GM12878 (cell line): ENCODE results near the gene ZNF451. TPM values are rescaled to one million over a fixed set of nuclear protein-coding genes. Genes with fewer than 3 reads are reported as not detected.

ENCODE experiments used
- ATAC-seq: fragments of 200-7000 bp; cut with Tn5 transposase; 3 replicates; pipeline ENCODE4 v1.9.1; 2020; ENCODE audit warnings: mild to moderate bottlenecking, moderate library complexity
- BruUV-seq: library from RNA; stranded (reverse); fragments of 400-500 nt; replicated peaks from 2 replicates; lab custom pipeline; 2021; lab: Mats Ljungman, UMichigan
- CTCF ChIA-PET: fragments of 300-600 bp; sonication (Branson Sonifier 250); formaldehyde crosslinking; extraction: SDS; loops from one replicate; lab custom pipeline; 2021; ENCODE audit warnings: inconsistent platforms; lab: Yijun Ruan, JAX
- POLR2A ChIA-PET: fragments of 350-600 bp; formaldehyde crosslinking; extraction: SDS; loops from one replicate; lab custom pipeline; 2021; ENCODE audit warnings: inconsistent platforms; lab: Charles Lee
- RAD21 ChIA-PET: fragments of 300-600 bp; sonication (Branson Sonifier 250); formaldehyde crosslinking; loops from one replicate; lab custom pipeline; 2023; ENCODE audit warnings: antibody characterized with exemption; ENCODE audit not compliant: unreplicated experiment; lab: Charles Lee
- SMC1A ChIA-PET: fragments of 300-600 bp; sonication (Branson Sonifier 250); formaldehyde crosslinking; loops from one replicate; lab custom pipeline; 2023; ENCODE audit not compliant: unreplicated experiment, uncharacterized antibody; lab: Charles Lee
- DNase-seq: peaks from one replicate; pipeline ENCODE4 v3.0.0-alpha.2; 2011; ENCODE audit warnings: low read depth, low spot score
- FAIRE-seq: peaks from 3 replicates; lab custom pipeline; 2011; peaks lifted over from hg19 to GRCh38; lab: Jason Lieb, UNC
- H2AFZ ChIP-seq: 2 replicates; pipeline ENCODE4 v1.6.0; 2011; ENCODE audit warnings: low read depth, low read length, control low read depth; ENCODE audit not compliant: control insufficient read depth
- H3K27ac ChIP-seq: 2 replicates; pipeline ENCODE4 v1.5.1; 2011; ENCODE audit warnings: control low read depth; ENCODE audit not compliant: control insufficient read depth, insufficient read depth
- H3K27me3 ChIP-seq, 2 experiments: replicated peaks in 1 of 2; 2 replicates each; pipeline versions ENCODE4 v1.6.0 to v1.6.1; 2011; ENCODE audit warnings: low read length in 1 of 2; ENCODE audit not compliant: control insufficient read depth in 2 of 2, insufficient read depth in 2 of 2
- H3K36me3 ChIP-seq, 2 experiments: 2 replicates each; pipeline ENCODE4 v1.5.1; 2011; ENCODE audit warnings: low read length in 1 of 2; ENCODE audit not compliant: control insufficient read depth in 2 of 2, insufficient read depth in 2 of 2
- H3K4me1 ChIP-seq: 2 replicates; pipeline ENCODE4 v1.6.1; 2011; ENCODE audit warnings: mild to moderate bottlenecking, low read length, moderate library complexity, mixed read lengths; ENCODE audit not compliant: control insufficient read depth, insufficient read depth
- H3K4me2 ChIP-seq: 2 replicates; pipeline ENCODE4 v1.6.0; 2011; ENCODE audit warnings: control low read depth; ENCODE audit not compliant: control insufficient read depth, insufficient read depth
- H3K4me3 ChIP-seq: fragments of 200-600 bp; sonication (generic); 2 replicates; pipeline ENCODE4 v1.5.1; 2016
- H3K79me2 ChIP-seq: 2 replicates; pipeline ENCODE4 v1.6.0; 2011; ENCODE audit warnings: low read length; ENCODE audit not compliant: control insufficient read depth, insufficient read depth
- H3K9ac ChIP-seq: 2 replicates; pipeline ENCODE4 v1.8.0; 2011; ENCODE audit warnings: low read length, control low read depth, mixed read lengths; ENCODE audit not compliant: control insufficient read depth, insufficient read depth
- H3K9me3 ChIP-seq: replicated peaks from 3 replicates; pipeline ENCODE4 v1.5.1; 2011; ENCODE audit warnings: mild to moderate bottlenecking, low read length; ENCODE audit not compliant: control insufficient read depth, insufficient read depth
- H4K20me1 ChIP-seq: 2 replicates; pipeline ENCODE4 v1.6.0; 2011; ENCODE audit not compliant: control insufficient read depth, insufficient read depth
- BHLHE40 ChIP-seq, 2 experiments: fragments of 450-650 bp in 1 of 2; IDR thresholded peaks; 2 replicates each; pipeline ENCODE4 v1.6.1; 2011 to 2017; ENCODE audit warnings: low read depth in 2 of 2, borderline replicate concordance in 1 of 2, improper control_type of control experiment in 1 of 2, low read length in 1 of 2, mild to moderate bottlenecking in 1 of 2
- CHD4 ChIP-seq: fragments of 200-600 bp; sonication (generic); IDR thresholded peaks from 2 replicates; pipeline ENCODE4 v1.6.1; 2016; ENCODE audit warnings: mild to moderate bottlenecking
- CREB1 ChIP-seq: IDR thresholded peaks from 2 replicates; pipeline ENCODE4 v1.6.1; 2012; ENCODE audit warnings: low read depth, mild to moderate bottlenecking, inconsistent platforms
- ETV6 ChIP-seq, 2 experiments: fragments of 450-650 bp in 1 of 2; IDR thresholded peaks in 1 of 2; conservative IDR thresholded peaks in 1 of 2; 2 replicates each; pipeline ENCODE4 v1.6.1; 2014; ENCODE audit warnings: antibody characterized with exemption in 1 of 2, borderline replicate concordance in 1 of 2, low read depth in 1 of 2, mild to moderate bottlenecking in 1 of 2, moderate library complexity in 1 of 2
- FOXK2 ChIP-seq: fragments of 450-650 bp; IDR thresholded peaks from 2 replicates; pipeline ENCODE4 v1.6.1; 2017; ENCODE audit warnings: mild to moderate bottlenecking, moderate library complexity
- NFIC ChIP-seq: IDR thresholded peaks from 2 replicates; pipeline ENCODE4 v1.6.1; 2012; ENCODE audit warnings: low read depth, mild to moderate bottlenecking, inconsistent platforms, low read length, moderate library complexity
- POLR2AphosphoS2 ChIP-seq: IDR thresholded peaks from 2 replicates; pipeline ENCODE4 v1.6.1; 2011; ENCODE audit warnings: low read depth, mild to moderate bottlenecking, low read length, improper control_type of control experiment, moderate library complexity
- RUNX3 ChIP-seq: IDR thresholded peaks from 2 replicates; pipeline ENCODE4 v1.6.1; 2012; ENCODE audit warnings: low read length, inconsistent platforms
- SUPT20H ChIP-seq: IDR thresholded peaks from 2 replicates; pipeline ENCODE4 v1.6.1; 2011; ENCODE audit warnings: low read depth, mild to moderate bottlenecking, low read length, moderate library complexity, borderline replicate concordance; ENCODE audit not compliant: control insufficient read depth
- WRNIP1 ChIP-seq: IDR thresholded peaks from 2 replicates; pipeline ENCODE4 v1.6.1; 2011; ENCODE audit warnings: low read depth, low read length, improper control_type of control experiment, borderline replicate concordance
- WGBS: methylation state at CpG from one replicate; pipeline ENCODE4 v1.1.6; 2016; ENCODE audit warnings: low lambda C conversion rate; ENCODE audit not compliant: insufficient replicate concordance, insufficient coverage; ENCODE audit errors: missing lambda C conversion rate; 5-methylcytosine and 5-hydroxymethylcytosine counted together
- in situ Hi-C: fragments of 300-500 bp; cut with MboI; formaldehyde crosslinking; loops from 9 replicates; pipeline ENCODE4 v1.14.3; 2018; ENCODE audit warnings: mixed read lengths
- intact Hi-C: fragments of 100-400 bp; cut with micrococcal nuclease; formaldehyde crosslinking; loops from one replicate; pipeline ENCODE4 v1.14.2; 2022; ENCODE audit not compliant: unreplicated experiment
- polyA plus RNA-seq, 11 experiments: library from polyadenylated mRNA; depleted of rRNA in 4 of 11; unstranded in 6 of 11; stranded (reverse) in 5 of 11; fragments of >200 nt; fragmentation: Nextera tagmentation in 4 of 11; fragmentation: Illumina TruSeq in 1 of 11; extraction: Ambion mirVana in 4 of 11; extraction: Trizol in 1 of 11; gene quantifications; 1 replicate in 1 of 11; 2 replicates in 10 of 11; pipeline versions ENCODE4 v1.2.1 to v1.2.3, GENCODE V29; 2011 to 2016; ENCODE audit warnings: inconsistent platforms in 2 of 11, missing spikeins in 2 of 11, low read depth in 1 of 11
- total RNA-seq, 4 experiments: library from RNA; depleted of rRNA in 3 of 4; stranded (reverse); fragments of >200 nt in 3 of 4; fragmentation: Illumina TruSeq in 1 of 4; extraction: Trizol in 1 of 4; gene quantifications; 2 replicates each; pipeline versions ENCODE4 v1.2.1 to v1.2.3, GENCODE V29; 2013 to 2021

The ZNF451 gene
- total and polyA plus RNA-seq, 10 of the 15 experiments (the other 5 are each of a cell fraction or from before 2014, with no cell fraction given) = 6.5 to 44.4 (median 23.8) TPM

GRCh38 chr6:57207872-57208271 is 117.9 kb downstream of the ZNF451 start:
- SMC1A ChIA-PET = interaction anchor here (0.9 to 1.2 kb wide), 2 partner anchors 9 to 32 kb away, joined by 3 read pairs; no protein-coding TSS in a partner anchor
- BruUV-seq = no TSS peak
- no peak overlapping the region for H2AFZ ChIP-seq
- no peak overlapping the region for H3K9ac ChIP-seq
- no peak for TF ChIP-seq BHLHE40 (IDR thresholded peaks at IDR 0.05; ENCODE audit: borderline replicate concordance in 1 of 2, low read depth in 2 of 2, low read length in 1 of 2)
- no peak for TF ChIP-seq CHD4
- no peak for TF ChIP-seq POLR2AphosphoS2
- no peak for TF ChIP-seq FOXK2
- TF ChIP-seq SUPT20H = no peak
- TF ChIP-seq, all 136 proteins: peak for 0
- DNase-seq (no peak), FAIRE-seq (peak; percentile 27), ATAC-seq (peak; percentile 35; the same call in 2 of the 3 replicates)
- Histone ChIP-seq H4K20me1 (no peaks in the 10 kb centered on the region), H3K4me1 (no peaks in the 10 kb centered on the region), H3K4me3 (no peak overlapping the region), H3K27me3 (no peaks in the 10 kb centered on the region), H3K79me2 (no peaks in the 10 kb centered on the region; the same call in 1 of the 2 replicates), H3K36me3 (no peaks in the 10 kb centered on the region; a peak in 1 of 4 replicates), H3K4me2 (no peak overlapping the region), H3K27ac (no peak overlapping the region), H3K9me3 (no peaks in the 10 kb centered on the region)
- in situ Hi-C loops (no loop called here), intact Hi-C loops (no loop called here)
- RAD21 ChIA-PET = interaction anchor here (0.7 kb wide), 1 partner anchor 9 kb away, joined by 3 read pairs; no protein-coding TSS in a partner anchor
- WGBS = 97% methylated on average over 4 of the region's 4 CpGs
- POLR2A ChIA-PET = interaction anchor here (0.9 kb wide), 1 partner anchor 9 kb away, joined by 3 read pairs; no protein-coding TSS in a partner anchor
- CTCF ChIA-PET = interaction anchor here (1.9 kb wide), 1 partner anchor 11 kb away, joined by 4 read pairs; no protein-coding TSS in a partner anchor

- no peak overlapping the region for H3K4me2 ChIP-seq
- SMC1A ChIA-PET = no interaction called here
- H3K27ac ChIP-seq = no peak overlapping the region
- TF ChIP-seq WRNIP1 = no peak
- peak; percentile 26; the same call in 1 of the 2 replicates for TF ChIP-seq NFIC
- no peak for TF ChIP-seq ETV6 (conservative IDR thresholded peaks at IDR 0.05 in 1 of 2, IDR thresholded peaks at IDR 0.05 in 1 of 2; ENCODE audit: borderline replicate concordance in 1 of 2, low read depth in 1 of 2)
- peak; percentile 48; the same call in 1 of the 2 replicates for TF ChIP-seq CREB1
- peak; percentile 79 for TF ChIP-seq RUNX3
- TF ChIP-seq, all 136 proteins: peak for 3
- RAD21 ChIA-PET = no interaction called here
- H3K4me3 ChIP-seq = no peak overlapping the region
- H3K9ac ChIP-seq = no peak overlapping the region
- no peaks in the 10 kb centered on the region; the same call in 1 of the 2 replicates for H3K79me2 ChIP-seq
- ATAC-seq (peak; percentile 74), DNase-seq (no peak), FAIRE-seq (peak; percentile 75)
- POLR2A ChIA-PET = no interaction called here
- no peaks in the 10 kb centered on the region for H3K4me1 ChIP-seq
- H3K36me3 ChIP-seq = no peaks in the 10 kb centered on the region; a peak in 1 of 4 replicates
- no peaks in the 10 kb centered on the region for H3K9me3 ChIP-seq
- BruUV-seq = no TSS peak
- no peaks in the 10 kb centered on the region for H4K20me1 ChIP-seq
- in situ Hi-C loops = no loop called here
- no peak overlapping the region for H2AFZ ChIP-seq
- CTCF ChIA-PET = no interaction called here
- no peaks in the 10 kb centered on the region for H3K27me3 ChIP-seq
- intact Hi-C loops = no loop called here
These were observed 119.0 kb downstream of the ZNF451 start for GRCh38 chr6:57209030-57209429.
